Measurements from ENCODE around the gene CLNK.

- TF ChIP-seq, protein P1, sequence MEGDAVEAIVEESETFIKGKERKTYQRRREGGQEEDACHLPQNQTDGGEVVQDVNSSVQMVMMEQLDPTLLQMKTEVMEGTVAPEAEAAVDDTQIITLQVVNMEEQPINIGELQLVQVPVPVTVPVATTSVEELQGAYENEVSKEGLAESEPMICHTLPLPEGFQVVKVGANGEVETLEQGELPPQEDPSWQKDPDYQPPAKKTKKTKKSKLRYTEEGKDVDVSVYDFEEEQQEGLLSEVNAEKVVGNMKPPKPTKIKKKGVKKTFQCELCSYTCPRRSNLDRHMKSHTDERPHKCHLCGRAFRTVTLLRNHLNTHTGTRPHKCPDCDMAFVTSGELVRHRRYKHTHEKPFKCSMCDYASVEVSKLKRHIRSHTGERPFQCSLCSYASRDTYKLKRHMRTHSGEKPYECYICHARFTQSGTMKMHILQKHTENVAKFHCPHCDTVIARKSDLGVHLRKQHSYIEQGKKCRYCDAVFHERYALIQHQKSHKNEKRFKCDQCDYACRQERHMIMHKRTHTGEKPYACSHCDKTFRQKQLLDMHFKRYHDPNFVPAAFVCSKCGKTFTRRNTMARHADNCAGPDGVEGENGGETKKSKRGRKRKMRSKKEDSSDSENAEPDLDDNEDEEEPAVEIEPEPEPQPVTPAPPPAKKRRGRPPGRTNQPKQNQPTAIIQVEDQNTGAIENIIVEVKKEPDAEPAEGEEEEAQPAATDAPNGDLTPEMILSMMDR (IDR thresholded peaks at IDR 0.05) = no peak
- no peak for TF ChIP-seq RXRA (IDR thresholded peaks at IDR 0.05; ENCODE audit: borderline replicate concordance, low read depth)
Measured at GRCh38 chr4:10437735-10438134, 246.8 kb downstream of the CLNK start.
